DMS79 treated with DMSO at 0.1 percent for 48 hours (cell line): ENCODE data around the gene ST6GALNAC3.
A peak's percentile ranks its signal among the peaks of the same experiment; 100 is the strongest.

Experiments used
- DNase-seq: peaks from one replicate; lab custom pipeline; 2025; lab: John Stamatoyannopoulos, UW

ST6GALNAC3 gene

DNA sequence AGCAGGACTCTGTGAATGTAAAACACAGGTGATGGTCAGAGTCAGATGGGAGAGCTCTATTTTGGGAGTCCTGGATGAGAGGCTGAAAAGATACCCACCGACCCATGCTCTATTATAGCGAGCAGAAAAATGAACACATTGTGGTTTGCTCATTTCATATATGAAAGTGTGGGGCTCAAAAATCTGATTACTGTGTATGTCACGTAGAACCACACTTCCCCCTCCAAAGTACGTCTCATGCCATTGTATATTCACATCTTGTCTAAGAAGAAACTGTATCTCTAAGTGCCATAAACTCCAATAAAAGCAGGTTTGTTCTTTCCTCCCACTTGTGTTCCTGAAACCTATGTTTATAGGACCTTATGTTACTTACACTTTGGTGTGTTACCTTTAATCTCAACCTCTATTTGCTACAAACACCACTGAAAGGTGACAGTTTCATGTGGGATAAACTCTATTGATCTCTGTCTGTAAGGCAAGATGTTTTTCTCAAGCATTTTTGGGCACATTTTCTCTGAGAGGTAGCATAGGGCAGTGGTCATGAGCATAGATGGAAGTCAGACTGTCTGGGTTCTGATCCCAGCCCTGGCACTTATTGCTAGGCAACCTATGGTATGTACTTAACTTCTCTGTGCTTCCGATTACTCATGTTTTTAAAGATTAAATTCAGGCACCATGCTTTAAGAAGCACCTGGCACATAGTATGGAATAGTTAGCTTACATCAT lies 214.4 kb downstream of the ST6GALNAC3 start:
- no peak for DNase-seq

DNA sequence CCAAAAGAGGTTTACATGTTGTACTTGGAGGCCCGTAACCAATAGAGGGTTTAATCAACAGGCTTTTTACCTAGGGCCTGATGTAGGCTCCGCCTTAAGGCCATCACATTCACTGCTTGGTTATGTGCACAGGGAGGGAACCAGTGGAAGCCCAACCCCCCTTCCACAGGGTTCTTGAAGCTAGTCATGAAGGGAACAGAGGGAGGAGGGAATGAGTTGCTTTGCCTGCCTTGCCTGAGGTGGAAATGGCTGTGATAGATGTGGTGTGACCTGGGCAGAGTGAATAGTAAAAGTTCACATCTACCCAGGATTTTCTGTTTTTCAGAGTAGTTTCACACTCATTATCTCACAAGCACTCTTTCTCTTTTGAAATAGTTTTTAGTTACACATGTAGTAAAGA lies 215.1 kb downstream of the ST6GALNAC3 start:
- no peak for DNase-seq

DNA sequence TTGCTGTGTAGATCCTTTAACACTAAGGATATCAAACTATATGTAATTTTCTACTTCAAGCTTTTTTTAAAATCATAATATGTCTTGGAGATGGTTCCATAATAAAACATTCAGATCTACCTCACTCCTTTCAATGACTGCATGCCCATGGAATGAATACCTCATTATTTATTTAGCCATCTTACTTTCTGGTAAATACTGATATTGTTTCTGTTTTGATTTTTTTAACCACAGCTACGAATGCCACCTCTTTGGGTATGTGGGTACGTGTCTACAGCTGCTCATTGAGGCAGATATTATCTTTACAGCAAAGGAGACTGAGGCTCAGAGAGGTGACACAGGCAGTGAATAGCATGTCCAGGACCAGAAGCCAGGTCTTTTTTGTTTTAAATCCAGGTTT lies 215.7 kb downstream of the ST6GALNAC3 start:
- DNase-seq = no peak

DNA sequence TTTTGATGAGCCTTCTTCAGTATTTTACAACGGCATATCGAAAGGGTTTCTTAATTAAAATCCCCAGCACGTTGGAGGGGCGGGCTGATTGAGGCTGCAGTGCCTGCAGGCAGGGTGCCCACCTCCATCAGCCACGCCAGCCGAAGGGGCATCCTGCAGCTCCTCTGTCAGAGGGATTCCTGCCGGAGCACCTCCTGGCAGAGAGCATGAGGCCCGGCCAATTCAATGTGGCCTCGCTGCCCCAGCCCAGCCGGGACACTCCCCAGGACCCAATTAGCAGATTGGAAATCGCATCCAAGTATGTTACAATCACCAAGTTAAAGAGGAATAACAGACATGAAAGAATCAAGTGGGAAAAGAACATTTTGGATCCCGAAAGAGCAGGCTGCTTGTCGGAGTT lies 216.6 kb downstream of the ST6GALNAC3 start:
- peak; percentile 12 for DNase-seq

DNA sequence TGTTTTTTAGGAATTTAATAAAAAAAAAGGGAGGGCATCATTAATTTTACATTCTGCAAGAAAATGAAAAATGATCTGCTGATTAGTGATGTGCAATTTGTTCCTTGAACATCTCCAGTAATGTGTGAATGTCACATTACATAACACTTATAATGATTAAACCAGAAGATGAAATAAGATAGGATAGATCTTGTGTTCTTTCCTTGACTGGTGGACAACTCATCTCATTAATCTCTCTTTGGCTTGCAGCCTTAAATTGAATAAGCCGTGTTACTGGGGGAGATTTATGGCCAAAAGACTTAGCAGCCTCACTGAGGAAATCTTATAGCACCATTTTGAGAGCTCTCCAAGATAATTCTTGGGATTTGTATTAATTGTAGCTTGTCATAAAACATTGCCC lies 217.2 kb downstream of the ST6GALNAC3 start:
- DNase-seq = no peak

DNA sequence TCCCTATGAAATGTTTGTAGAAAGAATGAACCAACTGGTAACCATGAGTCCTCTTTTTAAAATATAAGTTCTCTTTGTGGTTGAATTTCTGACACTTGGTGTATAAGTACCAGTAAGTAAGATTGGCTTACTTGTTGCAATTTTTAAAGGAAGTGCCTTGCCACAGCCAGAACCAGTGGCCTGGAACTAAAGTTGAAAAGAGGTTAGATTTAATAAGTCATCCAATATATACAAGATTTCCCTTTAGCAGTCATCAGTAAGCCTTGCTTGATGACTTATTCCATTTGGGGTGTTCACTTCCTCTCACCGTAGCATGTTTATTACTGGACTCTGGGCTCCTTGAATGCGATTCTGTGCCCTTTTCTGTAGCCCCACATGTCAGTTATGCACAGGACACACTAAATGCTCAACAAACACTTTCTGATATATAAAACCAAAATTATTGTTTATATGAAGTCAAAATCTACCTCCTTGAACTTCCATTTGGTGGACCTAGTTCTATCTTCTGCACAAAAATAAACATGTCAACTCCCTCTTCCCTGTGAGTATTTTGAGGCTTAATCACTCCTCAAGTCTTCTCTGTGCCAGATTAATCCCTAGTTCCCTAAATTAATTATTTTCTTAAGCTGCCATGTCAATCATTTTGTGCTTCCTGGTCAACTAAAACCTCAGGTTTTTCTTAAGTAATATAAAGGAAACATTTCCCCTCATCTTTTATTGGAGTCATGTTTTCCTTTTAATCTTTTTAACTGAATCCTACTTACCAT lies 218.1 kb downstream of the ST6GALNAC3 start:
- DNase-seq = no peak

DNA sequence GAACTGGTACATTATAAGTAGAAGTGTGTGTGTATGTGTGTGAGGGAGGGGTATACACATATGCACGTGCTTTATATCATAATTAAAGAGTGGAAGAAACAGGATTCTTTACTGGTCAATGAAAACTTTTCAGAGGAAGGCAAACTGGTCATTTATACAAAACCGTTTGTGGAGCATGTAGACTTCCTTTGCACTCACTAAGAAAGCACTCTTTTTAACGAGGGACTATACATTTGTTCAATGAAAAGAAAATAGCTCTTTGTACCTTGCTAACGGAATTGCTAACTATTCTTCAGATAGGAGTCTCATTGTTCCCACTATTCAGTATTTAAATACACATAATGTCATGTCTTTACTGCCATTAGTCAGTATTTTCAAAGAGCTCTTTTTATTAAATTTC lies 219.3 kb downstream of the ST6GALNAC3 start:
- no peak for DNase-seq

DNA sequence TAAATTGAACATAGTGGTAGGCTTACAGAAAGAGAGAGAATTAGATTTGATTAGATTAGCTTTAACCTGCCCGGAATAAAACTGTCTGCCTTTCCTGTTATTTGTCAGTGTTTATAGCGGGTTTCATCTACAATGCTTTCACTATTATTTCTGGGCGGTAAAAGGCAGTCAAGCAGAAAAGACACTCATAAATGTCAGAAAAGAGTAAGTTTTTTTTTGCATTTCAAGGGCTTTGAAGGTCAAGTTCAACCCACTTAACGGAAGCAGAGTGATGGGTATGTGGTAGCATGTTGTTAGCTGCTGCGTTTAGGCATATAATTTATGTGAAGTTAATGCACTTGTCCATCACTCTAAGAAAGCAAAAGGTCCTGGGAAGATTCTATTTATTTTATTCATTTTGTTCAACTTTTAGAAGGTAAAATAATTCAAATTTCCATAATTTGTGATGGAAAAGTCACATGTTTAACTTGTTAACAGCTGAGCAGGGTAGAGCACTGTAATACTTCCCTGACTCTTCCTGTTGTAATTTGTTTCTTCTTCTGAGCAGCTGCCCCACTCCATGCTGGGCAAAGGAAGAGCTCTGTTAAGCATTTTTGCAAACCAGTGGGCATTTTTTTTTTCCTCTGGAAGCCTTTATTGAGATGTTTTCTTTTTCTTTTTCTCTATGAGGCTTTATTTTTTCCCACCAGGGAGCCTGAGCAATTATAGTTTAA lies 220.1 kb downstream of the ST6GALNAC3 start:
- DNase-seq = peak; percentile 32

DNA sequence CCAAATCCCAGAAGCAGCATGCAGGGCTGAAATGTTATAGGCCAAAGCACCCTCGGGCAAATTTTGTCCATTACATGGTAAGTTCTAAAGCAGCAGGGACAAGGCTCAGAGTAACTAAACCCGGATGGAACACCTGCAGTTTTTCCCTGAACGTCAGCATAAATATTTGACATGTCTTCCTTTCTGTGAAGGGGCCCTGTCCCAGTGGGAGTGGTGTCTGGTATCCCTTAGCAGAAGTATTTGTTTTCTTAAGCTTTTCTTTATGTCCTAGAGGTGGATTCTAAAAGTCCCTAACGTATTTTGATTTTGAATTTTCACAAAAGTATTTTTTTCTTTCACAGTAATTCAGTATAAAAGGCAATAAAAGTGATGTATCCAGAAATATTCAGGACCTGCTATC lies 223.9 kb downstream of the ST6GALNAC3 start:
- DNase-seq = no peak

DNA sequence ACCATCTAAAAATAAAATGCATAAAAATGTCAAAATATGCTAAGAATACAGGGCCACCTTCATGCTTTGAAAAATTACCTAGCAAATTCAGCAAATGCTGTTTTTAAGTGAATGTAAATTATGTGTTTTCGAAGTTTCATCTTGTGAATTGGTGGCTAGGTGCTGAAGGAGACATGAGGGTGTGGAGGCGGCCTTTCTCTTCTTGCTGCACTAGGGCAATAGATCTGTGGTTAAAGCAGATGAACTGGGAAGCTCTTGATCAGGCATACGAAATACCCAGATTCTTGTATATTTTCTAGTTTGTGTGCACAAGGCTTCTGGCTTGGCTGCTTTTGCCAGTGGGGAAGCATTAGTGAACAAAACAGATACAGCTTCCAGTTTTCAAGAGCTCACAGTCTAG lies 224.5 kb downstream of the ST6GALNAC3 start:
- no peak for DNase-seq

DNA sequence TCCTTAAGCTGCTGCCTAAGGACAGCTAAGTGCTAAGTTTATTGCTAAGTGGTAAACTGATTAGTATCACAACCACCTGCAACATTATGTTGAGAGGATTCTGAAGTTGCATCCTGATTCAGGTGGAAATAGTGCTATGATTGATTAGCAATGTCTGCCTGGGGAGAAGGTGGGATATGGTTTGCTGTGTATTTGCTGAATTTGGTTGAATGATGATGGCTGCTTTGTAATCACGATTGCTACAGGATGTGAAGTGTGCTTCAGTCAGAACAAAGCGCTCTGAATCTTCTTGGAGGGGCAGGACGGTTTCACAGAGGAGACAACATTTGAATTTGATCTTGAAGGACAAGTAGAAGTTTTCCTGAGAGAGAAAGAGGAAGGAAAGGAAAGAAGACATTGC lies 226.0 kb downstream of the ST6GALNAC3 start:
- DNase-seq = no peak

DNA sequence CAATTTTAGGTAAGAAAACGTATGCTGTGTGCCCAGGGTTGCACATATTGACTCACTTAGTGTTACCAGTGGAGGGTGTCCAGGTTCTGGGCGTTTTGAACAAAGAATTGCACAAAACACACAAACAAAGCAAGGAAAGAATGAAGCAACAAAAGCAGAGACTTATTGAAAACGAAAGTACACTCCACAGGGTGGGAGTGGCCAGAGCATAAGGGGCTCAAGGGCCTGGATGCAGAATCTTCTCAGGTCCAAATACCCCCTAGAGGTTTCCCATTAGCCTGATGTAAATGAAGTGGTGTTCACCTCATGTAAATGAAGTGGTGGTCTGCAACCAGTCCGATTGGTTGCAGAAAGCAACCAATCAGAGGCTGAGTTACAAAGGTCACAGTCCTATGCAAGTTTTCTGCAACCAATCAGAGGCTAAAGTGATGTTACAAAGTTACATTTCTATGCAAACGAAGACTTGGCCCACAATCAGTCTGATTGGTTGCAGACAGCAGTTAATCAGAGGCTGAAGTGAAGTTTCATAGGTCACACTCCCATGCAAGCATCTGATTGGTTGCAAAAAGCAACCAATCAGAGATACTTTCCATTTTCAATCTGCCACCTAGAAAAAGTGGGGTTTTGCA lies 228.3 kb downstream of the ST6GALNAC3 start:
- DNase-seq = no peak

DNA sequence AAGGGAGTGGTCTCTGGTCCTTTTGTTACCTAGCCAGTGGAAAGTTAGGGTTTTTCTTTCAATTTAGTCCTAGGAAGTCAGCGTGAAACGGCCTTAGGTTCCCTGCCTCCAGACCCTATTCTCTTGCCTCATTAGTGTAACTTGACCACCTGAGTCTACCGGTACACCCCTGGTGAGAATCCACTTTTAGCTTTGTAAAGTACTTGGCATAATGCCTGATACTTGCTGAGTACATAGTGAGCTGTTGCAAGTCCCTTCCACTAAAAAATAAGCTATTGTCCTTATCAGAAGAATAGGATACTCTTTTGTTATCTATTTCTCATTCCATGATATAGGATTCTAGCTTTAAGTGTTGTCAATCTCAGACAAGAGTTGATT lies 228.8 kb downstream of the ST6GALNAC3 start:
- DNase-seq = peak; percentile 70

DNA sequence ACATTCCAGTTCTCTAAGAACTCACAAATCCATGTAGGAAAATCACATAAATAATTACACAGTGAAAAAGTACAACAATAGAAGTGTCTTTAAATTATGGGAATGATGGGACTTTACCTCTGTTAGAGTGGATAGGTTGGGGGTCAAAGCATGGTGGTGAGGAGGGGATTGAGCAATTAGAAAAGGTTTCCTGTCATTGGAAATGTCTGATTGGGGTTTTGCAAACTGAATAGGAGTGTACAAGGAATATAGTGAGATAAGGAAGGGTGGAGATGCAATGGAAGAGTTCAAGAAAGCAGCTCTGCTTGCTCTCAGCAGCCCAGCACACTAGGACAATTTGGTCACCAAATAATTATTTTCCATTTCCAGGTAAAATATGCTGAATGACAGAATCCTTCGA lies 238.8 kb downstream of the ST6GALNAC3 start:
- no peak for DNase-seq

DNA sequence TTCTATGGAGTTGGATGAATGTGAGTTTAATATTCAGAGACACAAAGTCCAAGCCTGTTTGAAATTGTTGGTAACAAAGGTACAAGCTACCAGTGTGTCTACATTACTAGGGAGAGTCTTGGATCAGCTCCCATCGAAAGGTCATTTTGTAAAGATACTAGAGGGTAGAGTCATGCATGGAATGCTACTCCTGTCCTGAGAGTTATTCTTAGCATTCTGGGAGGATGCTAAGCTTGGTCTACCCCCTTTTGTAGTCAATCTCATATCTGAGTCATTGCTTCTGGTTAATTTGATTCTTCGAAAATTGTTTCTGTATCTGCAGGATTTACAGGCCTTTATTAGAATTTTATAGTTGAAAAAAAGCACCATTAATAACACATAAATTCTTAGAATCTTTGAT lies 240.2 kb downstream of the ST6GALNAC3 start:
- DNase-seq = no peak

DNA sequence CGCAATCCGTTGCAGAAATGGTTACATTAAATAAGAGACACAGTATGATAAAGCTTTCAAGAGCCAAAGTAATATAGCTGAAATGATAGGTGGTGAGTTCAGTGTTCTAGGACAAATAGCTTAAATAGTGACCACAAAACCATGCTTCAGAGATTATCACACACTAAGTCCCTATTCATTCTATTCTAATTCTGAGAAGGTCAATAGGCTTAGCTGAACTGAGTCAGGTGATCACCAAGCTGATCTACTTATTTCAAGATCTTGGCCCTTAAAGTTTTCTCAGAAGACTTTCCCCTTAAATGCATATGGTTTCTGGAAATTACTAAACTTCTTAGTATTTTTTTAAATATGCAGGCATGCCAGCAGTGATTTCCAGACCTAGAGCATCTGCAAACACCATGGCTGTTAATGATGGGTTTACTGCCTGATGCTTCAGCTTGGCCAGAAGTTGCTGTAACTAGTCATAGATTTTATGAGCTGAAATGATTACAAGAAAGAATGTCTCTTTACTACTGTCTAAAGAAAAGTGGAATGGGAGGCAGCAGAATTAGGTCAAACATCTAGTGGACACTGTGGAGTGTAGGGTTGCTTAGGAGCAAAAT lies 242.9 kb downstream of the ST6GALNAC3 start:
- DNase-seq = no peak

DNA sequence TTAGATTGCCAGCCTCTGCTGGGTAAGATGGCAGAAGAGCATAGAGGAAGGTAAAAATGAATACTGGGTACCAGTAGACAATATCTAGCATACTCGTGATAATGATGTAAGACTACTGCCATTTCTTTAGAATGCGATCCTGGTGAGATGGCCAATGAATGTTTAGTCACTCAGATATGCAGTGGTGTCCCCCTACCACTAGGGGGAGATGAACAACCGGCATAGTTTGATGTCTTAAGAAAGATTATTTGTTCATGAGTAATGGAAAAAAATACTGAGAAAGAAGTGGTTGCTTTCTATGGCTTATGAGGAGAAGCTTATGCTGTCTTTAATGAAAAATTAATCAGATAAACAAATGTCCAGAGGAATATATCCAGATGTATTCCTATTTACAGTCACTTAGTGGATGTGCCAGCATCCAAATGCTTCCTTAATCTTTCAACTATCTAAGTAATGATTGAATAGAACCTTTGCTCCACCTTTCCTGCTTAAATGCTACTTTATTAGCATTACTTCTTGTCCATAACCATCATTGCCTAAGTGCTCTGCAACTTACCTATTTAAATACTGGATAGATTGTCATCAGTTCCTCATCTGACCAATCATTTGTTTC lies 256.6 kb downstream of the ST6GALNAC3 start:
- DNase-seq = no peak

DNA sequence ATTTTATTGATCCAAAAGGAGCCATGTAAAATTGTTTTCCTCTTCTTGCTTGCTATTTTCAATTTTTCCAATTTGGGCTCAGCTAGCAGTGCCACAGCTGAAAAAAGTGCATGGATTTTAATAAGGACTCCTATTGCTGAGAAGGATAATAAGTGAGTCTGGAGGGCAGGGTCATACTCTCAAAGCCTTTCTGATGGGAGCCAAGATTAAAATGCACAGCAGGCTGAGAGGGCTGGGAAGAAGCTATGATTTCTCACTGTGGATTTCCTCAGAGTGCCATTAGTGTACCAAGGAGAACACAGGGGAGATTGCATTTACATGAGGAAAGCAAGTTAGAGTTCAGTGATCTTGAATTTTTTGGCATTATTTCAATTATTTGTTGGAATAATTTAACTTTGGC lies 261.3 kb downstream of the ST6GALNAC3 start:
- no peak for DNase-seq

DNA sequence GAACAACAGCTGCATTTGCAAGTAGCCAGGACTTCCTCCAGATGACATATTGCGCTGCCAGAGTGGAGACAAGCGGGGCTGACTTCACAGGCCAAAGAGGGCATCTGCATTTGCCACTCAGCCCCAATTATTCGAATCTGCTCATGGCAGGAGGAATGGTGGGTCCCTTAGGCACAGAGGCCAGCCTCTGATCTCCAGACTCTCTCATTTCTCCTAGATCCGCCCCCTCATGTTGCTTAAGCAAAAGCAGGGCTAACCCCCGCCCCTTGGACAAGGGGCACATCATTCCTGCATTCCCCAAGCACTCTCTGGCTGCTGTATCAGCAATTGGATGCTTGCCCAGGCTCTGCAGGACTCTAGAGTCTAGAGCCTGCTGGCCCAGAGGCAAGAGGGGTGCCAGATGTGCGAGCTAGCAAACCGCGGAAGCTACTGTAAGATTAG lies 262.4 kb downstream of the ST6GALNAC3 start:
- peak; percentile 70 for DNase-seq

DNA sequence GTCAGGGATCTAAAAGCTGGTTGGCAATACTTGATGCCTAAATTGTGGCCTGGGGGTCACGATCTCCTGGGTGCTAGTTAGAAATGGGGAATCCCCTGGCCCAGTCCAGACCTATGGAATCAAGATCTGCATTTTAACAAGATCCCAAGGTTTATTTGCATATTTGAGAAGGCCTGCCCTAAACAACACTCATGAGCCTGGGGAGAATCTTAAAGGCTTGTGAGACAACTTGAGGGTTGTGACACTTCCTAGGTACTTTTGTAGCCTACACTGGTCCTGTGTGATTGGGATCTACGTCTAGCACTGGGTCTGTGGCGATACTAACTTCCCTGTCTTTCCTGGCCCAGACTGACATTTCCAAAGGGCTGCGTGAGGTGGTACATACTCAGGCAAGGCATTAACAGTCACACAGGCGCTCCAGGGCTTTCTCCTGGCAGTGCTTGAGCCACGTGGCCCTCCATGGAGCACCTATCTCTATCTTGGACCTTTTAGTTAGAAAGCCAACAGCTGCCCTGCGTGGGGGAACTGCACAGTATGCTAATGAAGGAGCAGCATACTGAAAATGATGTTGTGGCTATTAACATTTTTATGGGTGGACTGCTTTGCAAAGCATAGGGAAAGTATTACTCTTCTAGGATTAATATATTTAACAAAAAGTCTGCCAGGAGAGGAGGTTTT lies 263.1 kb downstream of the ST6GALNAC3 start:
- no peak for DNase-seq

DNA sequence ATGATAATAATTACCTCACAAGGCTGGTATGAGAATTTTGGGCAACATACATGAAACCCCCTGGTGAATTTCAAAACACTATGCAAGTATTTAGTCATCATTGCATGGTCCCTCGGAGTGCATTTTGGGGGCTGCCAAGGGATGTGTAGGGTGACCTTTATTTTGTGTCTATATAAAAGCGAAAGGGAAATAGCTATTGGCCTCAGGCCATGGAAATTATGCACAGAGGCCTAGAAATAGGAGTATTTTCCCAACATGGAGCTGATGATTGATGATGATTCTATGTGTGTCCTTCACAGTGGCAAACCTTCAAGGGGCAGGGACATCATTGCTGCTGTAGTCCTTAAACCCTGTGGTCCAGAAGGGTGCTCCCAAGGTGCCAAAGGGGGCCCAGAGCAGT lies 265.5 kb downstream of the ST6GALNAC3 start:
- no peak for DNase-seq
